Neural progenitor cell (in vitro differentiated cells): Measurements from ENCODE around the gene FAM216B. TPM values are rescaled to one million over a fixed set of nuclear protein-coding genes. Genes with fewer than 3 reads are reported as not detected.

ENCODE experiments used
- DNase-seq: peaks from one replicate; pipeline ENCODE4 v3.0.0-alpha.2; 2016; ENCODE audit warnings: low spot score
- H2AFZ ChIP-seq: fragments of 200-600 bp; sonication (generic); replicated peaks from 2 replicates; pipeline ENCODE4 v1.6.1; 2016; ENCODE audit warnings: antibody characterized with exemption
- H3F3A ChIP-seq: fragments of 200-600 bp; sonication (generic); 2 replicates; pipeline ENCODE4 v1.6.1; 2016; ENCODE audit warnings: antibody characterized with exemption, low read depth
- H3K27ac ChIP-seq: fragments of 200-600 bp; sonication (generic); 2 replicates; pipeline ENCODE4 v1.5.1; 2016; ENCODE audit warnings: mild to moderate bottlenecking
- H3K27me3 ChIP-seq: fragments of 200-600 bp; sonication (generic); 2 replicates; pipeline ENCODE4 v1.6.1; 2016; ENCODE audit warnings: mild to moderate bottlenecking, moderate library complexity
- H3K36me3 ChIP-seq: fragments of 200-600 bp; sonication (generic); 2 replicates; pipeline ENCODE4 v1.5.1; 2016
- H3K4me1 ChIP-seq: fragments of 200-600 bp; sonication (generic); 2 replicates; pipeline ENCODE4 v1.6.1; 2016; ENCODE audit warnings: mixed run types
- H3K4me2 ChIP-seq: fragments of 200-600 bp; sonication (generic); 2 replicates; pipeline ENCODE4 v1.6.1; 2016
- H3K4me3 ChIP-seq: fragments of 200-600 bp; sonication (generic); 2 replicates; pipeline ENCODE4 v1.5.1; 2016
- H3K79me2 ChIP-seq: fragments of 200-600 bp; sonication (generic); 2 replicates; pipeline ENCODE4 v1.6.1; 2016; ENCODE audit warnings: low read depth
- H3K9ac ChIP-seq: fragments of 200-600 bp; sonication (generic); 2 replicates; pipeline ENCODE4 v1.6.1; 2016
- H3K9me3 ChIP-seq: fragments of 200-600 bp; sonication (generic); 2 replicates; pipeline ENCODE4 v1.5.1; 2016; ENCODE audit warnings: low read depth
- H4K20me1 ChIP-seq: fragments of 200-600 bp; sonication (generic); 2 replicates; pipeline ENCODE4 v1.6.1; 2016; ENCODE audit warnings: low read depth
- H3K27ac Mint-ChIP-seq: 3 replicates; pipeline ENCODE4 v1.8.0; 2021; ENCODE audit warnings: mixed read lengths
- H3K27me3 Mint-ChIP-seq: 2 replicates; pipeline ENCODE4 v1.8.0; 2022; ENCODE audit warnings: low read depth, mild to moderate bottlenecking, inconsistent platforms, moderate library complexity, mixed read lengths; ENCODE audit not compliant: insufficient read depth
- H3K36me3 Mint-ChIP-seq: 3 replicates; pipeline ENCODE4 v1.8.0; 2021; ENCODE audit warnings: mixed read lengths
- H3K4me1 Mint-ChIP-seq: 3 replicates; pipeline ENCODE4 v1.8.0; 2021; ENCODE audit warnings: mixed read lengths
- H3K4me3 Mint-ChIP-seq: 3 replicates; pipeline ENCODE4 v1.8.0; 2021; ENCODE audit warnings: mild to moderate bottlenecking, moderate library complexity, mixed read lengths
- H3K9me3 Mint-ChIP-seq: 3 replicates; pipeline ENCODE4 v1.8.0; 2020; ENCODE audit warnings: mixed read lengths
- EZH2 ChIP-seq: fragments of 200-600 bp; sonication (generic); IDR thresholded peaks from 2 replicates; pipeline ENCODE4 v1.6.1; 2017; ENCODE audit warnings: antibody characterized with exemption, mild to moderate bottlenecking, moderate library complexity
- EZH2phosphoT487 ChIP-seq: fragments of 200-600 bp; sonication (generic); IDR thresholded peaks from 2 replicates; pipeline ENCODE4 v1.6.1; 2017; ENCODE audit warnings: antibody characterized with exemption
- total RNA-seq: library from RNA; depleted of rRNA; stranded (reverse); fragments of >200 nt; gene quantifications from 2 replicates; pipeline ENCODE4 v1.2.3, GENCODE V29; 2015; ENCODE audit warnings: low replicate concordance
- TF ChIP-seq, protein P1 (sequence below): fragments of 200-600 bp; sonication (generic); IDR thresholded peaks from 2 replicates; pipeline ENCODE4 v1.5.1; 2017; ENCODE audit warnings: antibody characterized with exemption, mild to moderate bottlenecking

The FAM216B gene
- total RNA-seq, 1 donor from 2014 or later = not detected

DNA sequence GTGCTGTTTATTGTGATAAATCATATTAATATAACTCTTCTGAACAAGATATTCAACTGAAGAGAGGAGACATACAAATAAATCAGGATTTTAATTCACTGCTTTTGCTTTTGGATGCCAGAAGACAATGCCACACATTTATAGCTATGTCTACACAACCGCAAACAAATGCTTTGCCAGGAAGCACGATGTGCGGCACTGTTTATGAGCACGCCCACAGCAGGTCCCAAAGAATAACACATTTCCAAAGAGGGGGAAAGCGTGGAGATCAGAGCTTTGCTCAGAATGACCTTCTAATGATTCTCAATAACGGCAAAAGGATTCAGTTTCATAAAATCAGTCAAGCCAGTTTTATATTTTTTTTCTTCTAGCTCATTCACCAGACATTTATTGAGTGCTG, 16.7 kb downstream of the FAM216B start:
- Mint-ChIP-seq H3K27ac (no peak overlapping the region), H3K27me3 (no peaks in the 10 kb centered on the region), H3K4me3 (no peak overlapping the region), H3K4me1 (no peaks in the 10 kb centered on the region), H3K36me3 (no peaks in the 10 kb centered on the region), H3K9me3 (no peaks in the 10 kb centered on the region)
- Histone ChIP-seq H3K36me3 (no peaks in the 10 kb centered on the region), H3K27me3 (no peaks in the 10 kb centered on the region), H3F3A (no peaks in the 10 kb centered on the region), H2AFZ (no peak overlapping the region), H4K20me1 (no peaks in the 10 kb centered on the region), H3K9me3 (no peaks in the 10 kb centered on the region), H3K4me3 (no peak overlapping the region), H3K79me2 (no peaks in the 10 kb centered on the region), H3K4me1 (peaks cover 12% of the 10 kb centered on the region), H3K4me2 (no peak overlapping the region), H3K9ac (no peak overlapping the region), H3K27ac (no peak overlapping the region)
- no peak for TF ChIP-seq EZH2
- TF ChIP-seq, protein P1, sequence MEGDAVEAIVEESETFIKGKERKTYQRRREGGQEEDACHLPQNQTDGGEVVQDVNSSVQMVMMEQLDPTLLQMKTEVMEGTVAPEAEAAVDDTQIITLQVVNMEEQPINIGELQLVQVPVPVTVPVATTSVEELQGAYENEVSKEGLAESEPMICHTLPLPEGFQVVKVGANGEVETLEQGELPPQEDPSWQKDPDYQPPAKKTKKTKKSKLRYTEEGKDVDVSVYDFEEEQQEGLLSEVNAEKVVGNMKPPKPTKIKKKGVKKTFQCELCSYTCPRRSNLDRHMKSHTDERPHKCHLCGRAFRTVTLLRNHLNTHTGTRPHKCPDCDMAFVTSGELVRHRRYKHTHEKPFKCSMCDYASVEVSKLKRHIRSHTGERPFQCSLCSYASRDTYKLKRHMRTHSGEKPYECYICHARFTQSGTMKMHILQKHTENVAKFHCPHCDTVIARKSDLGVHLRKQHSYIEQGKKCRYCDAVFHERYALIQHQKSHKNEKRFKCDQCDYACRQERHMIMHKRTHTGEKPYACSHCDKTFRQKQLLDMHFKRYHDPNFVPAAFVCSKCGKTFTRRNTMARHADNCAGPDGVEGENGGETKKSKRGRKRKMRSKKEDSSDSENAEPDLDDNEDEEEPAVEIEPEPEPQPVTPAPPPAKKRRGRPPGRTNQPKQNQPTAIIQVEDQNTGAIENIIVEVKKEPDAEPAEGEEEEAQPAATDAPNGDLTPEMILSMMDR = no peak
- DNase-seq = no peak

DNA sequence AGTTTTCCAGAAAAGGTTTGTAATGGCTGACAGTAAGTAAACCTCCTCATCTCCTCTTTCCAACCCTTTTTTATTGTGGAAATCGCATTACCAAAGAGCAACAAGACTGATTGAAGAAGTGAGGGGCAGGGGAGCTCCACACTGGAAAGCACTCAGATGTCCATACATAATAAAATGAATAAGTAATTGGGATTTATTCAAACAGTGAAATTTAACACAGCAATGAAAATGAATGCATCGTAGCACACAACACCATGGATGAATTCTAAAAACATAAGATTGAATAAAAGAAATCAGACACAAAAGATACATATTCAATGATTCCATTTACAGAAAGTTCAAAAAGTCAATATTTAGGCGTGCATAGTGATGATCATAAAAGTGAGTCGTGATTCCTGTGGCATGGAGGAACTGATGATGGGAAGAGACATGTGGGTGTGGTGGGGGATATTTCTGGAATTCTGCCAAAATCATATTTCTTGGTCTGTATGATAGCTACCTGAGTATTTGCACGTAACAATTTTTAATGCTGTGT, 18.8 kb downstream of the FAM216B start:
- H3K4me1 ChIP-seq = peaks cover 12% of the 10 kb centered on the region
- Mint-ChIP-seq H3K27me3 (no peaks in the 10 kb centered on the region), H3K4me3 (no peak overlapping the region), H3K9me3 (no peaks in the 10 kb centered on the region), H3K27ac (no peak overlapping the region), H3K4me1 (no peaks in the 10 kb centered on the region), H3K36me3 (no peaks in the 10 kb centered on the region)
- H3F3A ChIP-seq = no peaks in the 10 kb centered on the region
- H3K27me3 ChIP-seq = no peaks in the 10 kb centered on the region
- H3K79me2 ChIP-seq = no peaks in the 10 kb centered on the region
- no peaks in the 10 kb centered on the region for H3K36me3 ChIP-seq
- no peak overlapping the region for H3K4me2 ChIP-seq
- no peaks in the 10 kb centered on the region for H4K20me1 ChIP-seq
- H3K9me3 ChIP-seq = no peaks in the 10 kb centered on the region
- no peak overlapping the region for H3K4me3 ChIP-seq
- TF ChIP-seq, protein P1 = no peak
- no peak for TF ChIP-seq EZH2phosphoT487
- TF ChIP-seq EZH2 = no peak
- H3K27ac ChIP-seq = no peak overlapping the region
- H2AFZ ChIP-seq = no peak overlapping the region
- no peak overlapping the region for H3K9ac ChIP-seq
- DNase-seq = no peak

DNA sequence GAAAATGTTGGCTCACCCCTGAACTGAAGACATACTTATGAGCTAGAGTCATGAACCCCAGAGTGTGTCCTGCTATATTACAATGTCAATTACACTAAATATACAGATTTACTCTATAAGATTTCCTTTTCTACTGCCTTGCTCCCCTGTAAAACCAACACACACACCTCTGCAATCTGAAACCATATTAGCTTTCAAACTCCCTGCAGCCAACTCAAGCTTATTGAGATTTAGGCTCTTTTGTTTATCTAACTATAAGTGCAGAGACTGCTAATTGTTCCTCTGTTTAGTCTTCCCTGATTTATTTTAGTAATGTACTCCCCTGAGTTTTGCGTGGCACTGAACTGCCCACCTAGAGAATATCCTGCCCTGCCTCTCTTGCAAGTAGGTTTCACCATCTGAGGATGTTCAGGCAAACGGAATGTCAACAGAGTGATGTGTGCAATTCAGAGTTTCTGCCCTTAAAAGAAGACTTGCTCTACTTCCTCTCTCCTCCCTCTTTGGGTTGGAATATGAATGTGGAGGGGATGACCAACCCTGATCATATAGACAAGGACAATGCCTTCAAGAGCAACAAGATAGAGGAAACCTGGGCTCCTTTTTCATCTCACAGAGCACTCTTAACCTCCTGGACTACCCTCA, 22.3 kb downstream of the FAM216B start:
- H3K27ac ChIP-seq = no peak overlapping the region
- no peaks in the 10 kb centered on the region for H3K9me3 ChIP-seq
- no peak for DNase-seq
- Mint-ChIP-seq H3K4me1 (no peaks in the 10 kb centered on the region), H3K36me3 (no peaks in the 10 kb centered on the region), H3K27ac (no peak overlapping the region), H3K4me3 (no peak overlapping the region), H3K27me3 (no peaks in the 10 kb centered on the region), H3K9me3 (no peaks in the 10 kb centered on the region)
- H3K4me2 ChIP-seq = no peak overlapping the region
- H3K9ac ChIP-seq = no peak overlapping the region
- no peak overlapping the region for H2AFZ ChIP-seq
- TF ChIP-seq EZH2 (no peak), EZH2phosphoT487 (no peak)
- TF ChIP-seq, protein P1 = no peak
- H3K27me3 ChIP-seq = no peaks in the 10 kb centered on the region
- no peaks in the 10 kb centered on the region for H4K20me1 ChIP-seq
- H3K4me3 ChIP-seq = no peak overlapping the region
- no peaks in the 10 kb centered on the region for H3F3A ChIP-seq
- no peaks in the 10 kb centered on the region for H3K4me1 ChIP-seq
- no peaks in the 10 kb centered on the region for H3K79me2 ChIP-seq
- H3K36me3 ChIP-seq = no peaks in the 10 kb centered on the region
